Measurements from ENCODE around the gene COX4I2.

- TF ChIP-seq CTCF (IDR thresholded peaks at IDR 0.05) (no peak), POLR2AphosphoS5 (IDR thresholded peaks at IDR 0.05; ENCODE audit: low read depth, low read length) (no peak), REST (IDR thresholded peaks at IDR 0.05; ENCODE audit: insufficient read depth in 1 of 2, low read depth in 2 of 2, low read length in 1 of 2) (no peak)
Measured at GRCh38 chr20:31644701-31645100, 7.0 kb downstream of the COX4I2 start.

Measured in Panc1 (cell line).